Amniotic stem cell (primary cell): ENCODE results near the gene ZBTB1.
"Not testable (repeated sequence)": the region's sequence is repeated elsewhere in the genome, so short reads cannot be mapped to it uniquely, and the experiment has no call there.

Experiments used
- DNase-seq: peaks from one replicate; lab custom pipeline; 2025; lab: John Stamatoyannopoulos, UW

The ZBTB1 gene

DNA sequence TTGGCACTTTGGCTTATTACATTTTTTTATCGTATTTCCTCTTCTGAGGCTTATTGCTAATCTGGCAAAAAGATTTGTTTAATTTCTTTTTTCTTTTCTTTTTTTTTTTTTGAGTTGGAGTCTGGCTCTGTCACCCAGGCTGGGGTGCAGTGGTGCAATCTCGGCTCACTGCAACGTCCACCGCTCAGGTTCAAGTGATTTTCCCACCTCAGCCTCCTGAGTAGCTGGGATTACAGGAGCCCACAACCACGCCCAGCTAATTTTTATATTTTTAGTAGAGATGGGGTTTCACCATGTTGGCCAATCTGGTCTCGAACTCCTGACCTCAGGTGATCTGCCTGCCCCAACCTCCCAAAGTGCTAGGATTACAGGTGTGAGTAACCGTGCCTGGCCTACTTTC lies 65.1 kb downstream of the ZBTB1 start:
- not testable (repeated sequence) for DNase-seq

DNA sequence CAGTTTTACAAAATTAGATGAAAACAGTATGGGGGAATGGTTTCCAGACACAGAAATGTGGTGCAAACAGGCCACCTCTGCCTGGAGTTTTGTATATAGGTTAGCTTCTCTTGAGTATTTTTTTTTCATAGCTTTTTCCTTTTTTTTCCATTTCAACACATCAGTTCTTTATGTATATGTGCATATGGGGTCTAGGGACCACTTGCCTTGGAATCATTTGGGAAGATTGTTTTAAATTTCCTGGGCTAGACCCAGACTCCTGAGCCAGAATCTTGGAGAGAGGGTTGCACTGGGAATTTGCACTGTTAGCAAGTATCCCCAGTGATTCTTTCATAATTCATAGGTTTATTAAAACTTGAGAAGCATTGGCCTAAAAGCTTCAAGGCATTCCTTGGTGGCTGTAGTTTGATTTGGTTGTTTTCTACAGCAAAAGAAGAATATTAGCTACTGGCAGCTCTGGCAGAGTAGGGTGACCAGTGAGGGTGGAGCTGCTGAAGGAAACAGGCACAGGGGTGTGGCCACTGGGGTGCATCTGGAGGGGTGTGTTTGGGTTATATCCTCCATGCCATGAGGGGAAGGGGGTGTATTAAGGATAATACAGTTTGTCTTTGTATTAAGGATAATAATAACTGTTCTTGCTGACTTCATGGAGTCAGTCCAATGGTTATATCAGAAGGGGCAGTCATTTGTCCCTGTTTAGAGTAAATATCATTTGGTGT lies 68.0 kb downstream of the ZBTB1 start:
- no peak for DNase-seq

DNA sequence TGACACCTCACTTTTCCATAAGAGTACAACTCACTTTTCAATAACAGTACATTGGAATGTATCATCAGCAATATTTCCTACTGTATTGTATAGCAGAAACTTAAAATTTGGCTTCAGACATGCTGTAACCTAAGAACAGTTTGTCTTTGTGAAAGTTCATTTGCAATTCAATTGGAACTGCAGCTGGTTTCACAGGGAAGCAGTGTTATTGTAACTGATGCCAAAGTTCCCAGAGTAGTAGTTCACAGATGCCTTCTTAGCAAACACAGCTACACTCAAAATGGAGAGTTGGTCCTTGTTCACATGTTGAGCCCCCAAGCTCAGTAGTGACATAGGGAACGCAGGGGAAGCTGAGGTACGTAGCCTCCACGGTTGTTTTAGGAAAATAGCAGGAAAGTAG lies 68.5 kb downstream of the ZBTB1 start:
- no peak for DNase-seq
